ENCODE data around the gene TRIM37. TPM values are rescaled to one million over a fixed set of nuclear protein-coding genes. Genes with fewer than 3 reads are reported as not detected.

The TRIM37 gene
- total RNA-seq, 1 donor from 2014 or later, result 19.3 TPM

DNA sequence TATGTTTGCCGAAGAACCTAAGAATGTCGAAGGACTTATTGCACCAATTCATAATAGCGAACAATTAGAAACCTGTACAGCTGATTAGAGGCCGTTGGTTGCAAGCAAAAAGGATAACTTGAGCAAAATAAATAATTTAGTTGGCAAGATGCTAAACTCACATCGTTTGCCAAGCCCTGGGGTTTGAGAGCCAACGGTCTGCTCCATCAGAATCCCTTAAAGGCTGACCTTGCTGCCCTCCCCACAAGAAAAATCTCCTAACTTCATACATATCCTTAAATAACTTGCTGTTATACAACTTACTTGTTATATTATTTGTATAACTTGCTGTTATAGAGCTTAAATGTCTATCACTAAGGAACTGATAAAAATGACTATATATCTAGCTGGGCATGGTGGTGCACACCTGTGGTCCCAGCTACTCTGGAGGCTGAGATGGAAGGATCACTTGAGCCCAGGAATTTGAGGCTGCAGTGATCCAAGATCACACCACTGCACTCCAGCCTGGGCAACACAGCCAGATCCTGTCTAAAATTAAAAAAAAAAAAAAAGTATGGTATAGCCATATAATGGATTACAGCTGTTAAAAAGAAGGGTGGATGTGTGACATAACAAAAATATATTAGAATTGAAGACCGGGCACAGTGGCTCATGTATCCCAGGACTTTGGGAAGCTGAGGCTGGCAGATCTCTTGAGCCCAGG lies 1.9 kb upstream of the TRIM37 start:
- H3K9me3 ChIP-seq, result no peaks in the 10 kb centered on the region
- H3K4me1 ChIP-seq, result peaks cover 30% of the 10 kb centered on the region
- H3K36me3 ChIP-seq, result peaks cover 14% of the 10 kb centered on the region
- no peak for DNase-seq
- intact Hi-C loops (cut with DNase I), result no loop called here
- no peak overlapping the region for H3K27ac ChIP-seq
- H3K4me3 ChIP-seq, result peak overlapping the region; percentile 99
- no peaks in the 10 kb centered on the region for H3K27me3 ChIP-seq (ENCODE audit: low read depth)
- TF ChIP-seq, protein P1, sequence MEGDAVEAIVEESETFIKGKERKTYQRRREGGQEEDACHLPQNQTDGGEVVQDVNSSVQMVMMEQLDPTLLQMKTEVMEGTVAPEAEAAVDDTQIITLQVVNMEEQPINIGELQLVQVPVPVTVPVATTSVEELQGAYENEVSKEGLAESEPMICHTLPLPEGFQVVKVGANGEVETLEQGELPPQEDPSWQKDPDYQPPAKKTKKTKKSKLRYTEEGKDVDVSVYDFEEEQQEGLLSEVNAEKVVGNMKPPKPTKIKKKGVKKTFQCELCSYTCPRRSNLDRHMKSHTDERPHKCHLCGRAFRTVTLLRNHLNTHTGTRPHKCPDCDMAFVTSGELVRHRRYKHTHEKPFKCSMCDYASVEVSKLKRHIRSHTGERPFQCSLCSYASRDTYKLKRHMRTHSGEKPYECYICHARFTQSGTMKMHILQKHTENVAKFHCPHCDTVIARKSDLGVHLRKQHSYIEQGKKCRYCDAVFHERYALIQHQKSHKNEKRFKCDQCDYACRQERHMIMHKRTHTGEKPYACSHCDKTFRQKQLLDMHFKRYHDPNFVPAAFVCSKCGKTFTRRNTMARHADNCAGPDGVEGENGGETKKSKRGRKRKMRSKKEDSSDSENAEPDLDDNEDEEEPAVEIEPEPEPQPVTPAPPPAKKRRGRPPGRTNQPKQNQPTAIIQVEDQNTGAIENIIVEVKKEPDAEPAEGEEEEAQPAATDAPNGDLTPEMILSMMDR (IDR thresholded peaks at IDR 0.05), result no peak
- ATAC-seq, result no peak

DNA sequence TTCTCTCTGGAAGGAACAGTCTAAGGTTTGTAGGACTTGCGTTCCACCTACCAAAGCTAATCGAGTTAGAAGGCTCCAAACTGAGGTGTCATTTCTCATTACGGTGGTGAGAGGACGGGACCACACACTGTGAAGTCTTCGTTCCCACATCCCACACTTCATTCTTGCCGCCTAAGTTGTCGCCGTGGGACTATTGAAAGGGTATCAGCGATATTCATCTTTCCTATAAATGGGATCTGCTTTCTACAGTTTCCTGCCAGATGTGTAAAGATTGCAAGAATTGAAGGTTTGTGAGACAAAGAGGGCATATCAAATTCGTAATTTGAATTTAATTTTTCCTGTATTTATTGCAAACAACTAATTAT lies 608 bp upstream of the TRIM37 start:
- H3K27ac ChIP-seq, result peak overlapping the region; percentile 96
- ATAC-seq, result no peak
- H3K4me3 ChIP-seq, result peak overlapping the region; percentile 99
- TF ChIP-seq, protein P1 (IDR thresholded peaks at IDR 0.05), result no peak
- H3K27me3 ChIP-seq (ENCODE audit: low read depth), result no peaks in the 10 kb centered on the region
- H3K4me1 ChIP-seq, result peaks cover 30% of the 10 kb centered on the region
- intact Hi-C loops (cut with DNase I), result no loop called here
- DNase-seq, result no peak
- peaks cover 23% of the 10 kb centered on the region for H3K36me3 ChIP-seq
- H3K9me3 ChIP-seq, result no peaks in the 10 kb centered on the region

DNA sequence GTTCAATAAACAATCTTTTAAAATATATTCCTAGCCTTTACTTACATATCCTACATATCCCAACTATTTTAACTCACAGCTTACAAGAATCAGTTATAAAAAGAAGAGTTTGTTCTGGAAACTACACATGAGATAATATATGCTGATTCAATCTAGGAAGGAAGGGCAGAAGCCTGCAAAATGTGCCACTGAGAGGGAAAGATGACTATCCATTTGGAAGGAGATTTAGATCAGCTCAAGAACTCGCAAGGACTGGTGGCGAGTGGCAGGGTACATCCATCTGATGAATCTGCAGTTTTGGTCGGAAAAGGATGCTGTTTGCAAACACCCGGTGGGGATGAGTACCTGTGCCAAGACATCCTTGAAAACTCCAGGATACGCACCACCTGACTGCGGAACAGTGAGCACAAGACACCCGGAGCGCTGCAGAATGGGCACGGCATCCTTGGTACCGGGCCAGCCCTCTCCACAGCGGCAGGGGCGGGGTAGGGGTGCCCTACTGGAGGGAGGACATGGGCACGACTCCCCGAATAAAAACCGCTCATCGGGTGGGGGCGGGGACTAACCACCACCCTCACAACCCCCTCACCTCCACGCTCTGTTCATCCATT lies 723 bp downstream of the TRIM37 start:
- Histone ChIP-seq H3K36me3 (peaks cover 15% of the 10 kb centered on the region), H3K27me3 (ENCODE audit: low read depth) (no peaks in the 10 kb centered on the region), H3K4me1 (peaks cover 22% of the 10 kb centered on the region), H3K4me3 (peak overlapping the region; percentile 99), H3K27ac (peak overlapping the region; percentile 96), H3K9me3 (no peaks in the 10 kb centered on the region)
- ATAC-seq (peak; percentile 70 to 76), DNase-seq (peak; percentile 80)
- TF ChIP-seq, protein P1 (IDR thresholded peaks at IDR 0.05), result no peak
- intact Hi-C loops (cut with DNase I), result no loop called here

DNA sequence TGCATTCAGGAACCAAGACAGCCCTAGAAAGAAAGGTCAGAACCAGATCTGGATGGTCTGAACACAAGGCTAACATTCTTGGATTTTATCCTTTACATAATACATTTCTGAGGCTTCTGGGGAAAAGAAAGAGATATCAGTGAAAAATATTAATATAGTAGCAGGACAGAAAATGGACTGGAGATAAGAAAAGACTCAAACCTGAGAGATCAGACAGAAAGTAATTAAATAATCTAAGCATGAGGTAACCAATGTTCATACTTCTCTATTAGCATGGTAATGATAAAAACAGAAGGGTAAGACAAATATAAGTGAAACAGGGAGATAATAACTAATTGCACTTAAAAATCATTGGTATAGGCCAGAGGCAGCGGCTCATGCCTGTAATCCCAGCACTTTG lies 5.5 kb downstream of the TRIM37 start:
- TF ChIP-seq, protein P1 (IDR thresholded peaks at IDR 0.05), result no peak
- Histone ChIP-seq H3K9me3 (no peaks in the 10 kb centered on the region), H3K36me3 (peaks cover 28% of the 10 kb centered on the region), H3K4me1 (peaks cover 11% of the 10 kb centered on the region), H3K27ac (no peak overlapping the region), H3K27me3 (ENCODE audit: low read depth) (no peaks in the 10 kb centered on the region), H3K4me3 (no peak overlapping the region)
- ATAC-seq (no peak), DNase-seq (no peak)
- intact Hi-C loops (cut with DNase I), result no loop called here

- ATAC-seq, result no peak
- no peaks in the 10 kb centered on the region for H3K9me3 ChIP-seq
- DNase-seq, result no peak
- no peak overlapping the region for H3K4me3 ChIP-seq
- no peak overlapping the region for H3K27ac ChIP-seq
- intact Hi-C loops (cut with DNase I), result no loop called here
- peaks cover 21% of the 10 kb centered on the region for H3K36me3 ChIP-seq
- TF ChIP-seq, protein P1 (IDR thresholded peaks at IDR 0.05), result no peak
- H3K4me1 ChIP-seq, result peaks cover 10% of the 10 kb centered on the region
- no peaks in the 10 kb centered on the region for H3K27me3 ChIP-seq (ENCODE audit: low read depth)
These were observed 8.8 kb downstream of the TRIM37 start for GRCh38 chr17:59097876-59098275.

Measured in lower lobe of right lung (tissue), 2 donors.